Endothelial cell of umbilical vein (primary cell): ENCODE measurements around the gene USH1G. TPM values are rescaled to one million over a fixed set of nuclear protein-coding genes. Genes with fewer than 3 reads are reported as not detected.

ENCODE experiments used
- BruUV-seq: library from RNA; stranded (reverse); fragments of 400-500 nt; replicated peaks from 2 replicates; lab custom pipeline; 2021; lab: Mats Ljungman, UMichigan
- CTCF ChIA-PET: fragments of 300-600, 350-600 bp; sonication (Branson Sonifier 250); formaldehyde crosslinking; loops from one replicate; lab custom pipeline; 2021; ENCODE audit warnings: antibody characterized with exemption, inconsistent platforms; lab: Charles Lee
- POLR2A ChIA-PET: fragments of 300-600, 350-600 bp; sonication (Branson Sonifier 250); formaldehyde crosslinking; loops from one replicate; lab custom pipeline; 2021; ENCODE audit warnings: antibody characterized with exemption, inconsistent platforms; lab: Charles Lee
- DNase-seq: peaks from one replicate; pipeline ENCODE4 v3.0.0-alpha.2; 2011; ENCODE audit warnings: low read depth, low spot score
- FAIRE-seq: peaks from 2 replicates; lab custom pipeline; 2011; peaks lifted over from hg19 to GRCh38; lab: Jason Lieb, UNC
- H2AFZ ChIP-seq: 2 replicates; pipeline ENCODE4 v1.6.0; 2012; ENCODE audit warnings: low read depth, low read length, control low read depth, inconsistent platforms
- H3K27ac ChIP-seq: 2 replicates; pipeline ENCODE4 v1.5.1; 2011; ENCODE audit warnings: low read depth, mild to moderate bottlenecking, control low read depth, low read length, moderate library complexity; ENCODE audit not compliant: insufficient read depth
- H3K27me3 ChIP-seq, 2 experiments: 2 replicates each; pipeline versions ENCODE4 v1.6.0 to v1.6.1; 2011; ENCODE audit warnings: low read length in 2 of 2, mixed read lengths in 1 of 2; ENCODE audit not compliant: control insufficient read depth in 2 of 2, insufficient read depth in 2 of 2
- H3K36me3 ChIP-seq, 2 experiments: 2 replicates in 1 of 2; 3 replicates in 1 of 2; pipeline ENCODE4 v1.5.1; 2011; ENCODE audit warnings: low read length in 2 of 2, mild to moderate bottlenecking in 1 of 2, moderate library complexity in 1 of 2; ENCODE audit not compliant: control insufficient read depth in 2 of 2, insufficient read depth in 2 of 2; ENCODE audit errors: extremely low read depth in 1 of 2
- H3K4me1 ChIP-seq: 3 replicates; pipeline ENCODE4 v1.5.1; 2011; ENCODE audit warnings: mild to moderate bottlenecking, low read length; ENCODE audit not compliant: control insufficient read depth, insufficient read depth; ENCODE audit errors: extremely low read depth
- H3K4me2 ChIP-seq: 2 replicates; pipeline ENCODE4 v1.6.1; 2011; ENCODE audit warnings: low read length, control low read depth, mixed read lengths; ENCODE audit not compliant: insufficient read depth
- H3K4me3 ChIP-seq, 3 experiments: fragments of 200-600 bp in 1 of 3; sonication (generic), shearing (Covaris generic) in 1 of 3; replicated peaks in 1 of 3; 2 replicates each; pipeline ENCODE4 v1.5.1; 2011 to 2016; ENCODE audit warnings: control low read depth in 3 of 3, low read length in 3 of 3, mild to moderate bottlenecking in 2 of 3, inconsistent platforms in 1 of 3, low read depth in 1 of 3, moderate library complexity in 1 of 3; ENCODE audit not compliant: insufficient read depth in 1 of 3
- H3K79me2 ChIP-seq: 2 replicates; pipeline ENCODE4 v1.6.0; 2012; ENCODE audit warnings: low read length, inconsistent platforms; ENCODE audit not compliant: control insufficient read depth, insufficient read depth
- H3K9ac ChIP-seq: replicated peaks from 2 replicates; pipeline ENCODE3; 2011; ENCODE audit warnings: low read length, control low read depth; ENCODE audit not compliant: insufficient read depth; ENCODE audit errors: extremely low read depth
- H3K9me1 ChIP-seq: replicated peaks from 3 replicates; pipeline ENCODE4 v1.6.0; 2011; ENCODE audit warnings: mild to moderate bottlenecking, low read length; ENCODE audit not compliant: control insufficient read depth, insufficient read depth; ENCODE audit errors: extremely low read depth
- H3K9me3 ChIP-seq: replicated peaks from 2 replicates; pipeline ENCODE4 v1.5.1; 2012; ENCODE audit warnings: low read length, inconsistent platforms; ENCODE audit not compliant: control insufficient read depth, insufficient read depth
- H4K20me1 ChIP-seq: replicated peaks from 2 replicates; pipeline ENCODE3; 2011; ENCODE audit warnings: mild to moderate bottlenecking, low read length; ENCODE audit not compliant: control insufficient read depth, insufficient read depth; ENCODE audit errors: extremely low read depth
- CTCF ChIP-seq, 2 donors: IDR thresholded peaks; 1 replicate in 1 of 2; 2 replicates in 1 of 2; pipeline ENCODE4 v1.5.1; 2011; ENCODE audit warnings: low read length in 2 of 2, mild to moderate bottlenecking in 2 of 2, moderate library complexity in 2 of 2, control low read depth in 1 of 2, inconsistent platforms in 1 of 2, low read depth in 1 of 2; ENCODE audit not compliant: insufficient read depth in 1 of 2; ENCODE audit errors: extremely low read depth in 1 of 2
- EZH2 ChIP-seq: IDR thresholded peaks from 2 replicates; pipeline ENCODE4 v1.6.1; 2012; ENCODE audit warnings: borderline replicate concordance, low read depth, mild to moderate bottlenecking, moderate library complexity, low read length, inconsistent platforms; ENCODE audit not compliant: severe bottlenecking
- FOS ChIP-seq: IDR thresholded peaks from 2 replicates; pipeline ENCODE4 v1.6.1; 2011; ENCODE audit warnings: mild to moderate bottlenecking, low read length, moderate library complexity, borderline replicate concordance; ENCODE audit not compliant: insufficient read depth
- GATA2 ChIP-seq: IDR thresholded peaks from 2 replicates; pipeline ENCODE4 v1.7.0; 2011; ENCODE audit warnings: low read depth, mild to moderate bottlenecking, moderate library complexity, mixed read lengths, low read length; ENCODE audit not compliant: insufficient read length, insufficient read depth
- JUN ChIP-seq: IDR thresholded peaks from 2 replicates; pipeline ENCODE4 v1.6.1; 2011; ENCODE audit warnings: borderline replicate concordance, low read depth; ENCODE audit not compliant: insufficient read length, insufficient read depth
- MAX ChIP-seq: IDR thresholded peaks from 2 replicates; pipeline ENCODE4 v1.6.1; 2011; ENCODE audit not compliant: insufficient read depth, insufficient read length
- MYC ChIP-seq: IDR thresholded peaks from one replicate; pipeline ENCODE4 v1.6.1; 2011; ENCODE audit warnings: mild to moderate bottlenecking, low read depth, low read length
- POLR2A ChIP-seq: IDR thresholded peaks from 2 replicates; pipeline ENCODE4 v1.6.1; 2012; ENCODE audit warnings: low read depth, mild to moderate bottlenecking, control low read depth, low read length
- POLR2AphosphoS5 ChIP-seq: IDR thresholded peaks from 2 replicates; pipeline ENCODE4 v1.6.1; 2012; ENCODE audit warnings: low read depth, mild to moderate bottlenecking, control low read depth, low read length, moderate library complexity; ENCODE audit not compliant: insufficient read depth
- dilution Hi-C: fragments of 300-500 bp; cut with MboI; formaldehyde crosslinking; loops from one replicate; pipeline ENCODE4 v1.15.0; 2019; ENCODE audit warnings: low sequenced_read_pairs; ENCODE audit not compliant: extremely low pct_ligation_motif_present
- intact Hi-C: fragments of 100-400 bp; cut with micrococcal nuclease; formaldehyde crosslinking; loops from one replicate; pipeline ENCODE4 v1.10.0; 2022
- polyA plus RNA-seq, 4 experiments: library from polyadenylated mRNA; depleted of rRNA in 3 of 4; stranded (reverse) in 3 of 4; unstranded in 1 of 4; fragments of >200 nt; gene quantifications; 2 replicates each; pipeline versions ENCODE4 v1.2.1 to v1.2.3, GENCODE V29; 2011 to 2012; ENCODE audit warnings: missing spikeins in 1 of 4
- total RNA-seq: library from RNA; stranded (reverse); gene quantifications from 2 replicates; pipeline ENCODE4 v1.2.3, GENCODE V29; 2021

The USH1G gene
- total and polyA plus RNA-seq, 2 donors (not counting 3 experiments of a cell fraction or from before 2014, with no cell fraction given), result not detected

GRCh38 chr17:74939534-74939933 lies 16.5 kb upstream of the USH1G start:
- CTCF ChIA-PET, result interaction anchor here (1.3 to 1.7 kb wide), 2 partner anchors 15 to 22 kb away, joined by 4 read pairs; partner anchors contain the start of gene OTOP2

More at GRCh38 chr17:74939534-74939933, 16.5 kb upstream of the USH1G start:
- Histone ChIP-seq H3K4me2 (no peak overlapping the region), H3K9me3 (no peaks in the 10 kb centered on the region), H3K9me1 (no peaks in the 10 kb centered on the region), H3K4me3 (no peak overlapping the region), H2AFZ (no peak overlapping the region), H3K4me1 (no peaks in the 10 kb centered on the region), H3K9ac (no peak overlapping the region), H3K27ac (no peak overlapping the region), H3K79me2 (no peaks in the 10 kb centered on the region), H4K20me1 (no peaks in the 10 kb centered on the region), H3K27me3 (peaks cover 30 to 35% of the 10 kb centered on the region in 2 experiments), H3K36me3 (no peaks in the 10 kb centered on the region)
- FAIRE-seq (no peak), DNase-seq (no peak)
- no TSS peak for BruUV-seq
- intact Hi-C loops (no loop called here), dilution Hi-C loops (no loop called here)
- POLR2A ChIA-PET, result no interaction called here
- TF ChIP-seq POLR2AphosphoS5, result no peak
- TF ChIP-seq MAX, result no peak
- no peak for TF ChIP-seq EZH2
- no peak for TF ChIP-seq CTCF (IDR thresholded peaks at IDR 0.05; ENCODE audit: extremely low read depth in 1 of 2, insufficient read depth in 1 of 2, low read depth in 1 of 2, low read length in 2 of 2)
- no peak for TF ChIP-seq POLR2A
- TF ChIP-seq MYC, result no peak
- no peak for TF ChIP-seq GATA2
- no peak for TF ChIP-seq JUN
- no peak for TF ChIP-seq FOS
